K562 (cell line): ENCODE measurements around the gene IGSF3. TPM values are rescaled to one million over a fixed set of nuclear protein-coding genes. Genes with fewer than 3 reads are reported as not detected.

ENCODE experiments used
- ASH1L ChIP-seq: fragments of 450-650 bp; IDR thresholded peaks from 2 replicates; pipeline ENCODE4 v1.6.1; 2018; ENCODE audit warnings: borderline replicate concordance, mild to moderate bottlenecking, low read depth; ENCODE audit not compliant: partially characterized antibody
- CUX1 ChIP-seq: fragments of 200-800 bp; sonication (Bioruptor generic); IDR thresholded peaks from 2 replicates; pipeline ENCODE4 v1.6.1; 2016; ENCODE audit warnings: missing genetic modification characterization, missing compliant biosample characterization
- ERF ChIP-seq: fragments of 450-650 bp; formaldehyde crosslinking; IDR thresholded peaks from 2 replicates; pipeline ENCODE4 v1.4.0; 2020; ENCODE audit warnings: mild to moderate bottlenecking, mixed read lengths
- HMGN3 ChIP-seq: IDR thresholded peaks from 2 replicates; pipeline ENCODE4 v1.6.1; 2011; ENCODE audit warnings: borderline replicate concordance, low read depth, mild to moderate bottlenecking, mixed read lengths, low read length; ENCODE audit not compliant: insufficient read length; ENCODE audit errors: extremely low read depth
- MBD2 ChIP-seq: sonication (generic); IDR thresholded peaks from 2 replicates; pipeline ENCODE4 v1.6.1; 2016; ENCODE audit warnings: low read depth, borderline replicate concordance
- NBN ChIP-seq: fragments of 450-650 bp; IDR thresholded peaks from 2 replicates; pipeline ENCODE4 v1.6.1; 2016; ENCODE audit warnings: low read depth, mild to moderate bottlenecking
- RREB1 ChIP-seq: fragments of 250-450 bp; sonication (Bioruptor Pico); IDR thresholded peaks from 2 replicates; pipeline ENCODE4 v1.4.0; 2020
- TAL1 ChIP-seq: fragments of 450-650 bp; IDR thresholded peaks from 2 replicates; pipeline ENCODE4 v1.6.1; 2016; ENCODE audit warnings: mild to moderate bottlenecking
- ZNF165 ChIP-seq: fragments of 250-450 bp; sonication (Bioruptor Pico); IDR thresholded peaks from 2 replicates; pipeline ENCODE4 v1.4.0; 2020; ENCODE audit warnings: borderline replicate concordance
- ZNF511 ChIP-seq: sonication (generic); formaldehyde crosslinking; IDR thresholded peaks from 2 replicates; pipeline ENCODE4 v1.8.0; 2022; ENCODE audit warnings: mild to moderate bottlenecking, missing genetic modification reagents
- ZNF512 ChIP-seq: IDR thresholded peaks from 2 replicates; pipeline ENCODE4 v1.6.1; 2016; ENCODE audit warnings: missing genetic modification characterization, missing compliant biosample characterization
- ZNF76 ChIP-seq: fragments of 250-450 bp; sonication (Bioruptor Pico); IDR thresholded peaks from 2 replicates; pipeline ENCODE4 v1.4.0; 2020; ENCODE audit warnings: mild to moderate bottlenecking, moderate library complexity, borderline replicate concordance
- polyA plus RNA-seq, 8 experiments: library from polyadenylated mRNA; depleted of rRNA in 4 of 8; stranded (reverse) in 5 of 8; unstranded in 3 of 8; fragments of >200 nt; fragmentation: Nextera tagmentation in 2 of 8; fragmentation: Illumina TruSeq in 1 of 8; extraction: Ambion mirVana in 2 of 8; extraction: Trizol in 1 of 8; gene quantifications; 2 replicates each; pipeline versions ENCODE4 v1.2.1 to v1.2.3, GENCODE V29; 2011 to 2014; ENCODE audit warnings: inconsistent platforms in 1 of 8, missing spikeins in 1 of 8
- total RNA-seq, 7 experiments: library from RNA; depleted of rRNA in 6 of 7; stranded (reverse); fragments of >200 nt in 6 of 7; fragmentation: Illumina TruSeq in 2 of 7; extraction: Trizol in 2 of 7; gene quantifications; 2 replicates each; pipeline versions ENCODE4 v1.2.1 to v1.2.3, GENCODE V29; 2011 to 2021; ENCODE audit warnings: low replicate concordance in 1 of 7

IGSF3 gene
- total and polyA plus RNA-seq, 9 of the 15 experiments (the other 6 are each of a cell fraction or from before 2014, with no cell fraction given): 1.1 to 15.0 (median 8.3) TPM

GRCh38 chr1:116679091-116679827, 11.7 kb upstream of the IGSF3 start (continued):
- peak; percentile 44; the same call in 1 of the 2 replicates for TF ChIP-seq RREB1 (CRISPR knock-in tag)
- TF ChIP-seq MBD2: 0 out of 2 replicates have a peak, but pooled peaks have one; percentile 29
- TF ChIP-seq ZNF511 (CRISPR knock-in tag): peak; percentile 32; the same call in 1 of the 2 replicates
- no peak for TF ChIP-seq HMGN3
- peak; percentile 43; the same call in 1 of the 2 replicates for TF ChIP-seq ZNF165 (CRISPR knock-in tag)
- TF ChIP-seq ERF (CRISPR knock-in tag): peak; percentile 86; the same call in 1 of the 2 replicates
- peak; percentile 23; the same call in 1 of the 2 replicates for TF ChIP-seq TAL1
- TF ChIP-seq CUX1 (CRISPR knock-in tag): peak; percentile 87
- TF ChIP-seq ASH1L: peak; percentile 8
- 0 out of 2 replicates have a peak, but pooled peaks have one; percentile 16 for TF ChIP-seq NBN
- peak; percentile 90 for TF ChIP-seq ZNF512 (tag)
- TF ChIP-seq ZNF76: peak; percentile 53; the same call in 1 of the 2 replicates
